Measurements from ENCODE around the gene OBP2B. TPM values are rescaled to one million over a fixed set of nuclear protein-coding genes. Genes with fewer than 3 reads are reported as not detected.
A peak's percentile ranks its signal among the peaks of the same experiment; 100 is the strongest.
"Not testable (repeated sequence)": the region's sequence is repeated elsewhere in the genome, so short reads cannot be mapped to it uniquely, and the experiment has no call there.

The OBP2B gene
- not detected in 2 replicates for total RNA-seq (2014; rRNA removed; shearing (Covaris generic))

DNA sequence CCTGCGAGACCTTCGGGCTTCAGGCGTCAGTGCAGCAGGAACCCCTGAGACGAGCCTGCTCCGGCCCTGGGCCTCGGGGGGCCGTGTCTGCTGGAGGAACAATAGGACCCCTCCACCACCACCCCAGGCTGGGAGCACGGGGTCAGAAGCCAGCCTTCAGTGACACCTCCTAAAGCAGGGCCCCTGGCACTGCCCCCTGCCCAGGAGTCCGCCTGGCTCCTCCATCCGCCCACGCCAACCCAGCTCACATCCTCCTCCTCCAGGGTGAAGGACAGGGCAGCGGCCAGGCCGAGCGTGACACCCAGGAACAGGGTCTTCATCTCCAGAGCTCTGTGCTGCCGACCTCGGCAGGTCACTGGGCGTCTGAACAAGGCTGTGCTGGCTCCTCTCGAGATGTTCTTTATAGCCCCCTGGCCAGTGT, at the start of gene OBP2B:
OBP2B (minus strand) TSS at position 371 of the 421 bp plus-strand sequence; CDS start at position 320, 51 bp downstream.
- DNase-seq (ENCODE audit: low read depth): not testable (repeated sequence)

DNA sequence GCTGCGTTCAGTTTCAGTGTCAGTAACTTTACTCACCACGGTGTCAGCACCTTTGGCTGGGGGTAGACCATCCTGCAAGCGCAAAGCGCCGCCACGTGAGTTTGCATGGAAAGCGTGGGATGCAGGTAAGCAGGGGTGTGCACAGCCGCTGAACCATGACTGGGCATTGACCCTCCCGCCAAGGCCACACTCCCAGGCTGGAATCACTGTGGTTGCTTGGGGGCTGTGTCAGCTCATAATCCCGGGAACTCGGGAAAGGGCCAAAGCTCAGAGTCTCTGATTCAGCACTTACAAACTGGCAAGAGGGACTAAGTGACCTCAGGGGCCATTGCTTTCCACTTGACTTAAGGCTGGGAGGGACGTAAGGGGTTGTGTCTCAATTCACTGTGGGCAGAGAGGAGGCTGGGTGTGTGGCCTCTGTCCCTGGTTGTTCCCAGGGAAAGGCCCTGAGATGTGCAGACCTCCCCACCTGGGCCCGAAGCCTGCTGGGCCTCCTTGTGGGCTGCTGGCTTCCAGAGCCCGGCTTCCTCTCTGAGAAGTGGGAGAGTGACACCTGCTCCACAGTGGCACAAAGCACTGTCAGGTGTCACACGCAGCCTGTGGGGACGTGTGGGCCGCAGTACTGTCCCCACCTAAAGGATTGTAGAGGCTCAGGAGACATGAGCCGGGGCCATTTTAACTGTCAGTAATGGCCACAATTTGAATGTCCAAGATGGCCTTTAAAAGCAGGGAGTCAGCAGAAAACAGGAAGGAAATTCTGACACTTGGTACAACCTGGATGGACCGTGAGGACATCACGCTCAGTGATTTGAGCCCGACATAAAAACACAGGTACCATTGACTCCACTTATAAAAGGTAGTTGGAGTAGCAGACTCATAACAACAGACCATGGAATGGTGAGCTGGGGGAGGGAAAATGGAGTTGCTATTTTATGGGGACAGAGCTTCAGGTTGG, 49.3 kb upstream of the OBP2B start:
- no peak for DNase-seq (ENCODE audit: low read depth)

GRCh38 chr9:133257465-133257956, 48.5 kb upstream of the OBP2B start:
- peak; percentile 55 for DNase-seq (ENCODE audit: low read depth)

DNA sequence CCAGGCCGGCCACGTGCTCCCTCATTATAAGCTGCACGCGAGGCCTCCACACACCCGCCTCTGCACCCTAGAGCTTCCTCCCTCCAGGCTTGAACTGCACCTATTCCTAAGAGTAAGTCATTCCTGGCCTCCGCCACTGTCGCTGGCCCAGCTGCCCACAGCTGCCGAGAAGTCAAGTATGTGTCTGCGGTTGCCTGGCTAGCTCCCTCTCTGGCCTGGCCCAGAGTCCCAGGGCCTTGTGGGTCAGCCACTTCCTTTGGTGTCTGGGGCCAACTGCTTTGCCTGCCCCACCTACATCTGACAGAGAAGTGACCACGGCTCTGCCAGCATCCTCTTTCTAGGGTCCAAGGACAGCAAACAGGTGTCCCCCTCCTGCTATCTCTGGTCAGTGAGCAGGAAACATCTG, 47.6 kb upstream of the OBP2B start:
- no peak for DNase-seq (ENCODE audit: low read depth)

DNA sequence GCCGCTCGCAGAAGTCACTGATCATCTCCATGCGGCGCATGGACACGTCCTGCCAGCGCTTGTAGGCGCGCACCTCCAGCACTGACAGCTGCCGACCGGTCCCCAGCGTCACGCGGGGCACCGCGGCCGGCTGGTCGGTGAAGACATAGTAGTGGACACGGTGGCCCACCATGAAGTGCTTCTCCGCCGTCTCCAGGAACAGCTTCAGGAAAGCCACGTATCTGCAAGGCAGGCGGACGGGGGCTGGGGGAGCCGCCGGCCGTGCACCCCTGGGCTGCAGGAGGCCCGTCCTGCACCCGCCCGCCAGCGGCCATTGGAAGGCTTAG, 47.0 kb upstream of the OBP2B start:
- DNase-seq (ENCODE audit: low read depth): no peak

DNA sequence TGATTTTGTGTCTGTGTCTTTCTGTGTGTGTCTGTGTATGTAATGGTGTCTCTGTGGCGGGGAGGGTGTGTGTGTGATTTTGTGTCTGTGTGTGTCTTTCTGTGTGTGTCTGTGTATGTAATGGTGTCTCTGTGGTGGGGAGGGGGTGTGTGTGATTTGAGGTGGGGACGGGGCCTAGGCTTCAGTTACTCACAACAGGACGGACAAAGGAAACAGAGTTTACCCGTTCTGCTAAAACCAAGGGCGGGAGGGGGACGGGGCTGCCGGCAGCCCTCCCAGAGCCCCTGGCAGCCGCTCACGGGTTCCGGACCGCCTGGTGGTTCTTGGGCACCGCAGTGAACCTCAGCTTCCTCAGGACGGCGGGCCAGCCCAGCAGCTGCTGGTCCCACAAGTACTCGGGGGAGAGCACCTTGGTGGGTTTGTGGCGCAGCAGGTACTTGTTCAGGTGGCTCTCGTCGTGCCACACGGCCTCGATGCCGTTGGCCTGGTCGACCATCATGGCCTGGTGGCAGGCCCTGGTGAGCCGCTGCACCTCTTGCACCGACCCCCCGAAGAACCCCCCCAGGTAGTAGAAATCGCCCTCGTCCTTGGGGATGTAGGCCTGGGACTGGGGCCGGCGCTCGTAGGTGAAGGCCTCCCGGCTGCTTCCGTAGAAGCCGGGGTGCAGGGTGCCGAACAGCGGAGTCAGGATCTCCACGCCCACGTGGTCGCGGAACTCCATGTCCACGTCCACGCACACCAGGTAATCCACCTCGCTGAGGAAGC, 46.5 kb upstream of the OBP2B start:
- no peak for DNase-seq (ENCODE audit: low read depth)

GRCh38 chr9:133254471-133254870, 45.4 kb upstream of the OBP2B start:
- DNase-seq (ENCODE audit: low read depth): no peak

DNA sequence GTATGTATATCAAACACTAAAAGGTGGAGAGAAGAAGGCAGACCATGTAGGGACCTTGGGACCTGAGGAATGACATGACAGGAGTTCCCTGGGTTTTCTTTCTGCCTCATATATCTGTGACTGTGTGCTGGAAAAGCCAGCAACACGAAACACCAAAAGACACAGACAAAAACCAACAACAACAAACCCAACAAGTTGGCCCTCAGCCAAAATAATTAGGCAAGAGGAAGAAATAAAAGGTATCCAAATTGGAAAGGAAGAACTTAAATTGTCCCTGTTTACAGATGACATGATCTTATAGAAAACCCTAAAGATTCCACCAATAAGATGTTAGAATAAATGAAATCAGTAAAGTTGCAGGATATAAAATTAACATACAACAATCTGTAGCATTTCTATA, 44.2 kb upstream of the OBP2B start:
- no peak for DNase-seq (ENCODE audit: low read depth)

GRCh38 chr9:133252301-133253020, 43.4 kb upstream of the OBP2B start:
- no peak for DNase-seq (ENCODE audit: low read depth)

- no peak for DNase-seq (ENCODE audit: low read depth)
Observed at GRCh38 chr9:133251773-133252172, 42.7 kb upstream of the OBP2B start.

GRCh38 chr9:133251221-133251620, 42.2 kb upstream of the OBP2B start:
- not testable (repeated sequence) for DNase-seq (ENCODE audit: low read depth)

DNA sequence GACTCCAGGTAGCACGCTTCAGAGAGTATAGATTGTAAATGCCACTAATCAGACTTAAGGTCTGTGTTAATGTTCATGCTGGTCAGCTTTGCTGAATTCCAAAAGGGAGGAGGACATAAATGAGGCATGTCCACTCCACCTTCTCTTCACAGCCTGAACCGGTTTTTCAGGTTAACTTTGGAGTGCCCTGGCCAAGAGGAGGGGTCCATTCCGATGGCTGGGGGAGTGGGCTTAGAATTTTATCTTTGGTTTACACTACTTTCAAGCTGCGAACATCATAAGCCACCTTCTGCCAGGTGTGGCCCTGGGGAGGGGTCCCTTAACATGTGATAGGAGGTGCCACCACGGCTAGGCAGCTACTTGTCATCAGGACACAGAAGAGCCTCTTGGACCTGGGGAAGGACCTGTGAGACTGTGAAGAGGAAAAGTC, 41.7 kb upstream of the OBP2B start:
- no peak for DNase-seq (ENCODE audit: low read depth)

DNA sequence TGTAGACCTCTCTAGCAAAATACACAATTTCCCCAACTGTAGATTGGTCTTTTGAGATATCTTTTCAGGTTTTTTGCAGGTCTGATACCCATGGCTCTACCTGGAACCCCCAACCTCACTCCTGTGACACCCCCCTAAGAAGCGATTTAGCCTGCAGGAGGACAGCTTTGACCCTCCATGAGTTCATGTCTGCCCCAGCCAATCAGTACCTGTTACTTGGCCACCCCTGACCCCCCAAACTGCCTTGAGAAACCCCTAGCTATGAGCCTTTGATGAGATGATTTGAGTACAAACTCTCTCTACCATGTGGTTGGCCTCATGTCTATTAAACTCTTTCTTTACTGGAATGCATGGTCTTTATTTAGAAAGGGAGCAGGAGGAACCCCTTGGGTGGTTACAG, 40.3 kb upstream of the OBP2B start:
- DNase-seq (ENCODE audit: low read depth): no peak

DNA sequence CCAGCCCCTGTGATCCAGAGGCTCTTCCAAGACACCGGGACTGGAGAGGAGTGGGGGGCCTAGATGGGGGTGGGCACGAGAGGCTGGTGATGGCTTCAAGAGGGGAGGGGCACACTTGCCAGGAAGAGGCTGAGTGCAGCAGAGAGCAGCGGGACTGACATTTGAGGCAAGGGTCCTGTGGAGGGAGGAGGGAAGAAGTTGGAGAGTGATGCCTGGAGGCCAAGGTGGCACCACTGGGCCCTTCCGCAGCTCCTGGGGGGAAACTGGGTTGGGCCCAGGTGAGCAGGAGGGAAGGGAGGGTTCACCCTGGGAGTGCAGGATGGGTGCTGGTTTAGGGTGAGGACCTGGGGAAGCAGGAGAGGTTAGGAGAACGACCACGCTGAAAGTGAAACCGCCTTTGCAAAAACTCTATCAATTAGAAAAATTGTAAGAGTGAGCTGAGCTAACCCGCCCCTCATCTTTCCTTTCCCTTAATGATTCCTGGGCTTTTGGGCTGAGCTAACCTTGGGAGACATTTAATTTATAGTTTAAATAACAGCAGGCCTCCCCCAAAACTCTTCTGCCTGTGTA, 39.8 kb upstream of the OBP2B start:
- no peak for DNase-seq (ENCODE audit: low read depth)

- no peak for DNase-seq (ENCODE audit: low read depth)
Observed at GRCh38 chr9:133247632-133248031, 38.6 kb upstream of the OBP2B start.

DNA sequence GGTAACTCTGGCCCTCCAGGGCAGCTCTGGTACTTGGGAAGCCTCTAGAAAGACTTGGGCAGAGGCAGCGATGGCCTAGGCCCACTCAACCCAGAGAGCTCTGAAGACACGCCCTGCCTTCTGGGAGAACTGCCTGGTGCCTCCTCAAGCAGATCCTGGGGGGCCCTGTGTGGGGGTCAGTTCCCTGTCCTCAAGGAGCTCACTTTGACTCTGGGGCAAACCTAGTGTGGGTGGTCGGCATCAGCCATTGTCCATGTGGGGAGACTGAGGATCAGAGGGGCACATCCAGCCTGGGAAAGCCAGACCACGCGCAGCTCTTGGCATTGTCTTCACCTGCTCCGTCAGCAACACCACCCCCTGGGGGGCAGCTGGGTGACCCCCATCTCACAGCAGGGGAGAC, 37.9 kb upstream of the OBP2B start:
- no peak for DNase-seq (ENCODE audit: low read depth)

- no peak for DNase-seq (ENCODE audit: low read depth)
Observed at GRCh38 chr9:133246562-133246961, 37.5 kb upstream of the OBP2B start.

GRCh38 chr9:133242991-133243390, 33.9 kb upstream of the OBP2B start:
- no peak for DNase-seq (ENCODE audit: low read depth)

- no peak for DNase-seq (ENCODE audit: low read depth)
Observed at GRCh38 chr9:133242241-133242640, 33.2 kb upstream of the OBP2B start.

- DNase-seq (ENCODE audit: low read depth): no peak
Observed at GRCh38 chr9:133239533-133240090, 30.6 kb upstream of the OBP2B start.

- DNase-seq (ENCODE audit: low read depth): peak; percentile 82
Observed at GRCh38 chr9:133238851-133239532, 29.9 kb upstream of the OBP2B start.

Data from Daoy (cell line).